ENCODE data around the gene RHOF.

RHOF gene

DNA sequence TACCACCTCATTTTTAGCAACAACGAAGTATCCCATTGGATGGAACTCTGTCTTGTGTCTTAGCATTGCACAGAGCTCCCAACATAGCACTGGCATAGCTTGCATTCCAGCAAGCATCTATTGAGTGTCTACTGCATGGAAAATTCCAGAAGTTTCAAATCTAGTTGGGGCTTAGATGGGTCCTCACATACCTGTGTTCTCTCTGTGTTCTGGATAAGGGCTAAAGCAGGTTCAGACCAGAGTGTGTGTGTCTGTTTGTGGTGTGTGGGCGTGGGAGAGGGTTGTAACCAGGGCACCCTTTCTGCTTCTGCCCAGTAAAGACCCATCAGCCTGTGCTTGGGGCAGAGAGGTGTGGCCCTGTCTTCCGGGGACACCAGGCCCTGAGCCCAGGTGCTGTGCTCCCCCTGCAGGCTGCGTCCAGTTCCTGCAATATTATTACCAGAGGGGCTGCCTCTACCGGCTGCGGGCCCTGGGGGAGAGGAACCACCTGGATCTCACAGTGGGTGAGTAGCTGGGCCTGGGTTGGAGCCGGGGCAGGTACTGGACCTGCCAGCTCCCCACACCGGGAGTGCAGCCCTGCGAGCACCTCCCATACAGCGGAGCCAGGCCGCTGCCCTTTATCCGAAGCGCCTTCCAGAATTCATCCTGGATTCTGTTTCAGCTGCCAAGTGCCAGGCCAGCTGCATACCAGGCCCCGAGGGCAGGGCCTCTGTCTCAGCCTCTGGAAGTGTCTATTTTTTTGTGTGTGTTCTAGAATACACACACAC is 20.3 kb downstream of the RHOF start:
- TF ChIP-seq, protein P1, sequence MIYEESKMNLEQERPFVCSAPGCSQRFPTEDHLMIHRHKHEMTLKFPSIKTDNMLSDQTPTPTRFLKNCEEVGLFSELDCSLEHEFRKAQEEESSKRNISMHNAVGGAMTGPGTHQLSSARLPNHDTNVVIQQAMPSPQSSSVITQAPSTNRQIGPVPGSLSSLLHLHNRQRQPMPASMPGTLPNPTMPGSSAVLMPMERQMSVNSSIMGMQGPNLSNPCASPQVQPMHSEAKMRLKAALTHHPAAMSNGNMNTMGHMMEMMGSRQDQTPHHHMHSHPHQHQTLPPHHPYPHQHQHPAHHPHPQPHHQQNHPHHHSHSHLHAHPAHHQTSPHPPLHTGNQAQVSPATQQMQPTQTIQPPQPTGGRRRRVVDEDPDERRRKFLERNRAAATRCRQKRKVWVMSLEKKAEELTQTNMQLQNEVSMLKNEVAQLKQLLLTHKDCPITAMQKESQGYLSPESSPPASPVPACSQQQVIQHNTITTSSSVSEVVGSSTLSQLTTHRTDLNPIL (CRISPR knock-in tag; IDR thresholded peaks at IDR 0.05; ENCODE audit: low read depth) = no peak
- no peak for TF ChIP-seq ARNTL (CRISPR knock-in tag; IDR thresholded peaks at IDR 0.05; ENCODE audit: borderline replicate concordance, low read depth)
- TF ChIP-seq CSDC2 (CRISPR knock-in tag; IDR thresholded peaks at IDR 0.05) = no peak
- TF ChIP-seq, protein P2, sequence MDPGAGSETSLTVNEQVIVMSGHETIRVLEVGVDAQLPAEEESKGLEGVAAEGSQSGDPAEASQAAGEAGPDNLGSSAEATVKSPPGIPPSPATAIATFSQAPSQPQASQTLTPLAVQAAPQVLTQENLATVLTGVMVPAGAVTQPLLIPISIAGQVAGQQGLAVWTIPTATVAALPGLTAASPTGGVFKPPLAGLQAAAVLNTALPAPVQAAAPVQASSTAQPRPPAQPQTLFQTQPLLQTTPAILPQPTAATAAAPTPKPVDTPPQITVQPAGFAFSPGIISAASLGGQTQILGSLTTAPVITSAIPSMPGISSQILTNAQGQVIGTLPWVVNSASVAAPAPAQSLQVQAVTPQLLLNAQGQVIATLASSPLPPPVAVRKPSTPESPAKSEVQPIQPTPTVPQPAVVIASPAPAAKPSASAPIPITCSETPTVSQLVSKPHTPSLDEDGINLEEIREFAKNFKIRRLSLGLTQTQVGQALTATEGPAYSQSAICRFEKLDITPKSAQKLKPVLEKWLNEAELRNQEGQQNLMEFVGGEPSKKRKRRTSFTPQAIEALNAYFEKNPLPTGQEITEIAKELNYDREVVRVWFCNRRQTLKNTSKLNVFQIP (CRISPR knock-in tag; IDR thresholded peaks at IDR 0.05; ENCODE audit: borderline replicate concordance, low read depth) = no peak
- TF ChIP-seq TOX (CRISPR knock-in tag; IDR thresholded peaks at IDR 0.05; ENCODE audit: borderline replicate concordance) = no peak
- TF ChIP-seq, protein P3, sequence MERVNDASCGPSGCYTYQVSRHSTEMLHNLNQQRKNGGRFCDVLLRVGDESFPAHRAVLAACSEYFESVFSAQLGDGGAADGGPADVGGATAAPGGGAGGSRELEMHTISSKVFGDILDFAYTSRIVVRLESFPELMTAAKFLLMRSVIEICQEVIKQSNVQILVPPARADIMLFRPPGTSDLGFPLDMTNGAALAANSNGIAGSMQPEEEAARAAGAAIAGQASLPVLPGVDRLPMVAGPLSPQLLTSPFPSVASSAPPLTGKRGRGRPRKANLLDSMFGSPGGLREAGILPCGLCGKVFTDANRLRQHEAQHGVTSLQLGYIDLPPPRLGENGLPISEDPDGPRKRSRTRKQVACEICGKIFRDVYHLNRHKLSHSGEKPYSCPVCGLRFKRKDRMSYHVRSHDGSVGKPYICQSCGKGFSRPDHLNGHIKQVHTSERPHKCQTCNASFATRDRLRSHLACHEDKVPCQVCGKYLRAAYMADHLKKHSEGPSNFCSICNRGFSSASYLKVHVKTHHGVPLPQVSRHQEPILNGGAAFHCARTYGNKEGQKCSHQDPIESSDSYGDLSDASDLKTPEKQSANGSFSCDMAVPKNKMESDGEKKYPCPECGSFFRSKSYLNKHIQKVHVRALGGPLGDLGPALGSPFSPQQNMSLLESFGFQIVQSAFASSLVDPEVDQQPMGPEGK (CRISPR knock-in tag; IDR thresholded peaks at IDR 0.05; ENCODE audit: borderline replicate concordance) = no peak
- peak; percentile 82 for ATAC-seq

DNA sequence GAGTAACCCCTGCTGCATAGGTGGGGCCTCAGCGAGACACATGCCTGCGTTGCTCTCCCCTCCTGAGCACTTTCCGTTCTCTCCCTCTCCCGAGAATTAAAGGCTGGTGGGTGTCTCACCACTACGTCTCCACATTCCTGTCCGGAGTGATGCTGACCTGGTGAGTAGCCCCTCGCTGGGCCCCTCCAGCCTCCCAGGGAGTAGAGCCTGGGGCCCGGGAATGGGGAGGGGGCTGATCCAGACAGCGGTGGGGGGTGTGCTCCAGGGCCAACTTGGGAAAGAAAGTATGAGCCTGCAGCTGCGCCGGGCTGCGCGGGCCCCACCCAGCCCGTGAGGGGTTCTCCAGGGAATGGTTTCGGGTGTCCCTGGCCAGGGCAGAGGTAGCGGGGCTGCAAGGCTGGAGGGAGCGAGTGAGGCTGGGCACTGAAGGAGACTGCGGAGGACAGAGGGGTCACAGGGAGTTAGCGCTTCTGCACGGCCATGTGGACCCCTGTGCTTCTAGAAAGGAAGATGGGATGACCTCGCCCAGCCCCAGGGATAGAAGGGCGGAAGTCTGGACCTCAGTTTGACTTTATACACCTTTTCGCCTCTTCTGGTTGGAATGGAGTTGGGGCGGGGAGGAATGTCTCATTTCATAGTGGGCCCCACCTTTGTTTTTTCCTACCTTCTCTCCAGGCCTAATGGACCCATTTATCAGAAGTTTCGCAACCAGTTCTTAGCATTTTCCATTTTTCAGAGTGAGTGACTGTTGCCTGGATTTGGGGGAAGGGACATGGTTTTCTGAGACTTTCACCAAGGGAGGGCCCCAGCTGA is 22.5 kb downstream of the RHOF start:
- ATAC-seq = no peak
- TF ChIP-seq PPARA (CRISPR knock-in tag; IDR thresholded peaks at IDR 0.05; ENCODE audit: borderline replicate concordance) (no peak), TOX (CRISPR knock-in tag; IDR thresholded peaks at IDR 0.05; ENCODE audit: borderline replicate concordance) (no peak), ZC3H10 (CRISPR knock-in tag; IDR thresholded peaks at IDR 0.05) (no peak), ZFP3 (CRISPR knock-in tag; IDR thresholded peaks at IDR 0.05) (no peak), CSDC2 (CRISPR knock-in tag; IDR thresholded peaks at IDR 0.05) (no peak), ZFP30 (CRISPR knock-in tag; IDR thresholded peaks at IDR 0.05) (no peak), OSR1 (CRISPR knock-in tag; IDR thresholded peaks at IDR 0.05) (no peak), ZNF70 (CRISPR knock-in tag; IDR thresholded peaks at IDR 0.05) (no peak), ESRRG (CRISPR knock-in tag; IDR thresholded peaks at IDR 0.05) (no peak), ISL1 (CRISPR knock-in tag; IDR thresholded peaks at IDR 0.05) (no peak), ZNF8 (CRISPR knock-in tag; IDR thresholded peaks at IDR 0.05) (no peak), BACH2 (CRISPR knock-in tag; IDR thresholded peaks at IDR 0.05; ENCODE audit: borderline replicate concordance) (no peak), TCF4 (CRISPR knock-in tag; IDR thresholded peaks at IDR 0.05; ENCODE audit: borderline replicate concordance) (no peak), ARNTL (CRISPR knock-in tag; IDR thresholded peaks at IDR 0.05; ENCODE audit: borderline replicate concordance, low read depth) (no peak), RARB (CRISPR knock-in tag; IDR thresholded peaks at IDR 0.05) (no peak), SNAI2 (CRISPR knock-in tag; IDR thresholded peaks at IDR 0.05) (no peak), GLIS3 (CRISPR knock-in tag; IDR thresholded peaks at IDR 0.05) (no peak)
- TF ChIP-seq, protein P1 (CRISPR knock-in tag; IDR thresholded peaks at IDR 0.05; ENCODE audit: low read depth) = no peak
- TF ChIP-seq, protein P4, sequence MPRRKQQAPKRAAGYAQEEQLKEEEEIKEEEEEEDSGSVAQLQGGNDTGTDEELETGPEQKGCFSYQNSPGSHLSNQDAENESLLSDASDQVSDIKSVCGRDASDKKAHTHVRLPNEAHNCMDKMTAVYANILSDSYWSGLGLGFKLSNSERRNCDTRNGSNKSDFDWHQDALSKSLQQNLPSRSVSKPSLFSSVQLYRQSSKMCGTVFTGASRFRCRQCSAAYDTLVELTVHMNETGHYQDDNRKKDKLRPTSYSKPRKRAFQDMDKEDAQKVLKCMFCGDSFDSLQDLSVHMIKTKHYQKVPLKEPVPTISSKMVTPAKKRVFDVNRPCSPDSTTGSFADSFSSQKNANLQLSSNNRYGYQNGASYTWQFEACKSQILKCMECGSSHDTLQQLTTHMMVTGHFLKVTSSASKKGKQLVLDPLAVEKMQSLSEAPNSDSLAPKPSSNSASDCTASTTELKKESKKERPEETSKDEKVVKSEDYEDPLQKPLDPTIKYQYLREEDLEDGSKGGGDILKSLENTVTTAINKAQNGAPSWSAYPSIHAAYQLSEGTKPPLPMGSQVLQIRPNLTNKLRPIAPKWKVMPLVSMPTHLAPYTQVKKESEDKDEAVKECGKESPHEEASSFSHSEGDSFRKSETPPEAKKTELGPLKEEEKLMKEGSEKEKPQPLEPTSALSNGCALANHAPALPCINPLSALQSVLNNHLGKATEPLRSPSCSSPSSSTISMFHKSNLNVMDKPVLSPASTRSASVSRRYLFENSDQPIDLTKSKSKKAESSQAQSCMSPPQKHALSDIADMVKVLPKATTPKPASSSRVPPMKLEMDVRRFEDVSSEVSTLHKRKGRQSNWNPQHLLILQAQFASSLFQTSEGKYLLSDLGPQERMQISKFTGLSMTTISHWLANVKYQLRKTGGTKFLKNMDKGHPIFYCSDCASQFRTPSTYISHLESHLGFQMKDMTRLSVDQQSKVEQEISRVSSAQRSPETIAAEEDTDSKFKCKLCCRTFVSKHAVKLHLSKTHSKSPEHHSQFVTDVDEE (CRISPR knock-in tag; IDR thresholded peaks at IDR 0.05) = no peak

Data from SK-N-SH treated with all-trans-retinoic acid at 6 μM for 48 hours (cell line).